Stimulated activated CD8-positive, alpha-beta memory T cell treated with anti-CD3 and anti-CD28 coated beads, Interleukin-4, amount 100 ng/mL, for 1 hour (primary cell): Measurements from ENCODE around the gene KIRREL3.

Experiments
- DNase-seq, 2 donors: peaks; one replicate each; pipeline ENCODE4 v3.0.0-alpha.2; 2020; ENCODE audit warnings: low read depth in 2 of 2, low spot score in 1 of 2

Gene KIRREL3

GRCh38 chr11:126874831-126875230 lies 125.7 kb downstream of the KIRREL3 start:
- DNase-seq, result no peak

GRCh38 chr11:126874276-126874675 lies 126.3 kb downstream of the KIRREL3 start:
- no peak for DNase-seq

GRCh38 chr11:126871792-126872191 lies 128.8 kb downstream of the KIRREL3 start:
- no peak for DNase-seq

- no peak for DNase-seq
Observed at GRCh38 chr11:126870021-126870420, 130.5 kb downstream of the KIRREL3 start.

- no peak for DNase-seq
Observed at GRCh38 chr11:126868741-126869140, 131.8 kb downstream of the KIRREL3 start.

- DNase-seq, result no peak
Observed at GRCh38 chr11:126864934-126865333, 135.6 kb downstream of the KIRREL3 start.

GRCh38 chr11:126863294-126863997 lies 137.1 kb downstream of the KIRREL3 start:
- DNase-seq, result no peak

GRCh38 chr11:126862664-126863243 lies 137.8 kb downstream of the KIRREL3 start:
- no peak for DNase-seq

- no peak for DNase-seq
Observed at GRCh38 chr11:126861796-126862459, 138.6 kb downstream of the KIRREL3 start.

- no peak for DNase-seq
Observed at GRCh38 chr11:126857860-126858808, 142.4 kb downstream of the KIRREL3 start.

- DNase-seq, result no peak
Observed at GRCh38 chr11:126855536-126855935, 145.0 kb downstream of the KIRREL3 start.

GRCh38 chr11:126853732-126854131 lies 146.8 kb downstream of the KIRREL3 start:
- DNase-seq, result no peak

- no peak for DNase-seq
Observed at GRCh38 chr11:126844789-126845188, 155.8 kb downstream of the KIRREL3 start.

- no peak for DNase-seq
Observed at GRCh38 chr11:126843096-126843495, 157.5 kb downstream of the KIRREL3 start.

- DNase-seq, result no peak
Observed at GRCh38 chr11:126841999-126842398, 158.6 kb downstream of the KIRREL3 start.

- DNase-seq, result no peak
Observed at GRCh38 chr11:126840975-126841374, 159.6 kb downstream of the KIRREL3 start.

GRCh38 chr11:126840201-126840886 lies 160.2 kb downstream of the KIRREL3 start:
- no peak for DNase-seq

- no peak for DNase-seq
Observed at GRCh38 chr11:126839496-126839895, 161.1 kb downstream of the KIRREL3 start.

- no peak for DNase-seq
Observed at GRCh38 chr11:126838779-126839178, 161.8 kb downstream of the KIRREL3 start.

GRCh38 chr11:126837581-126837980 lies 163.0 kb downstream of the KIRREL3 start:
- DNase-seq, result no peak

- no peak for DNase-seq
Observed at GRCh38 chr11:126834573-126834972, 166.0 kb downstream of the KIRREL3 start.
